GM18526 (cell line): Measurements from ENCODE around the gene DYNLT5.

ENCODE experiments used
- POLR2A ChIP-seq: IDR thresholded peaks from 3 replicates; pipeline ENCODE4 v1.6.1; 2011; ENCODE audit not compliant: insufficient read length; ENCODE audit errors: extremely low read depth

The DYNLT5 gene

GRCh38 chr1:66737836-66738235, 14.4 kb upstream of the DYNLT5 start:
- TF ChIP-seq POLR2A = no peak

- no peak for TF ChIP-seq POLR2A
These were observed 12.7 kb upstream of the DYNLT5 start for GRCh38 chr1:66739401-66740157.

GRCh38 chr1:66745451-66745850, 6.8 kb upstream of the DYNLT5 start:
- no peak for TF ChIP-seq POLR2A

GRCh38 chr1:66747501-66747900, 4.8 kb upstream of the DYNLT5 start:
- no peak for TF ChIP-seq POLR2A

- no peak for TF ChIP-seq POLR2A
These were observed 1.7 kb upstream of the DYNLT5 start for GRCh38 chr1:66750577-66750976.

- TF ChIP-seq POLR2A = no peak
These were observed 1.1 kb upstream of the DYNLT5 start for GRCh38 chr1:66751160-66751559.

GRCh38 chr1:66752671-66753371, 562 bp downstream of the DYNLT5 start:
- TF ChIP-seq POLR2A = no peak

GRCh38 chr1:66757722-66758240, 5.5 kb downstream of the DYNLT5 start:
- TF ChIP-seq POLR2A = no peak

- no peak for TF ChIP-seq POLR2A
These were observed 6.0 kb downstream of the DYNLT5 start for GRCh38 chr1:66758241-66758755.

GRCh38 chr1:66760506-66760905, 8.2 kb downstream of the DYNLT5 start:
- no peak for TF ChIP-seq POLR2A

GRCh38 chr1:66761221-66761620, 9.0 kb downstream of the DYNLT5 start:
- no peak for TF ChIP-seq POLR2A

- TF ChIP-seq POLR2A = no peak
These were observed 12.8 kb downstream of the DYNLT5 start for GRCh38 chr1:66764994-66765578.

GRCh38 chr1:66767626-66768025, 15.4 kb downstream of the DYNLT5 start:
- TF ChIP-seq POLR2A = no peak

GRCh38 chr1:66768965-66769364, 16.7 kb downstream of the DYNLT5 start:
- no peak for TF ChIP-seq POLR2A

GRCh38 chr1:66769512-66770229, 17.4 kb downstream of the DYNLT5 start:
- no peak for TF ChIP-seq POLR2A

- no peak for TF ChIP-seq POLR2A
These were observed 18.0 kb downstream of the DYNLT5 start for GRCh38 chr1:66770240-66770639.

- TF ChIP-seq POLR2A = no peak
These were observed 18.4 kb downstream of the DYNLT5 start for GRCh38 chr1:66770694-66771093.
